ENCODE data around the gene PDCL2. TPM values are rescaled to one million over a fixed set of nuclear protein-coding genes. Genes with fewer than 3 reads are reported as not detected.

The PDCL2 gene
- total and polyA plus RNA-seq, 9 donors, result not detected

- Histone ChIP-seq H3K27ac (no peak overlapping the region), H3K4me1 (ENCODE audit: insufficient read depth) (no peaks in the 10 kb centered on the region), H3K27me3 (no peaks in the 10 kb centered on the region), H3K36me3 (no peaks in the 10 kb centered on the region), H3K9me3 (no peaks in the 10 kb centered on the region), H3K4me3 (no peak overlapping the region)
- intact Hi-C loops (cut with DNase I), result loop anchor here in 1 of 4 donors (10.0 kb wide), 1 partner anchor 199 kb away; the partner anchor contains the start of gene SRD5A3
- no peak for DNase-seq
- TF ChIP-seq EP300 (IDR thresholded peaks at IDR 0.05), result no peak
Observed at GRCh38 chr4:55543858-55544257, 48.2 kb downstream of the PDCL2 start.

GRCh38 chr4:55540271-55540670 lies 51.8 kb downstream of the PDCL2 start:
- Histone ChIP-seq H3K4me3 (no peak overlapping the region), H3K27ac (no peak overlapping the region), H3K27me3 (no peaks in the 10 kb centered on the region), H3K36me3 (no peaks in the 10 kb centered on the region), H3K9me3 (no peaks in the 10 kb centered on the region), H3K4me1 (ENCODE audit: insufficient read depth) (no peaks in the 10 kb centered on the region)
- TF ChIP-seq CTCF (IDR thresholded peaks at IDR 0.05) (no peak), POLR2A (IDR thresholded peaks at IDR 0.05) (no peak), EP300 (IDR thresholded peaks at IDR 0.05) (no peak)
- DNase-seq, result no peak
- 77 to 91% (median 84%) methylated on average over 3 of the region's 3 CpGs for WGBS, 3 donors
- intact Hi-C loops (cut with DNase I), result loop anchor here in 1 of 4 donors (10.0 kb wide), 1 partner anchor 195 kb away; the partner anchor contains the start of gene SRD5A3

DNA sequence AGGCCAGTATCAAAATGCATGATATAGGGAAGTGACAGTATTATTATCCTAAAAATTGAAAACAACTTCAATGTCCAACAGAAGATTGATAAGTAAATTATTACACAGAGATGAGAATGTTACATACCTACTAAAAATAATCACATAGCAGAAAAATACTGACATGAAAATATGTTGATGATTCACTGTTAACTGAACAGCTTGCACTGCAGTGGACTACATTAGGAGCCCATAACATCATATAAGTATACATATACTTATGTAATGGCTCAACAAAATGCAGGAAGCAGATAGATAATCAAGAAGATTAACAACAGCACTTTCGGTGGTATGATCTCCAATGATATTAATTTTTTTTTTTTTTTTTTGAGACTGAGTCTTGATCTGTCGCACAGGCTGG lies 52.4 kb downstream of the PDCL2 start:
- Histone ChIP-seq H3K4me3 (no peak overlapping the region), H3K9me3 (no peaks in the 10 kb centered on the region), H3K27me3 (no peaks in the 10 kb centered on the region), H3K4me1 (ENCODE audit: insufficient read depth) (no peaks in the 10 kb centered on the region), H3K36me3 (no peaks in the 10 kb centered on the region), H3K27ac (no peak overlapping the region)
- WGBS, 3 donors, result 90 to 97% (median 93%) methylated on average over 2 of the region's 2 CpGs
- intact Hi-C loops (cut with DNase I), result loop anchor here in 1 of 4 donors (10.0 kb wide), 1 partner anchor 195 kb away; the partner anchor contains the start of gene SRD5A3
- TF ChIP-seq CTCF (IDR thresholded peaks at IDR 0.05), result no peak
- TF ChIP-seq POLR2A (IDR thresholded peaks at IDR 0.05), result no peak
- no peak for TF ChIP-seq EP300 (IDR thresholded peaks at IDR 0.05)
- DNase-seq, result no peak

- Histone ChIP-seq H3K27ac (no peak overlapping the region), H3K4me3 (no peak overlapping the region), H3K27me3 (no peaks in the 10 kb centered on the region), H3K4me1 (ENCODE audit: insufficient read depth) (no peaks in the 10 kb centered on the region), H3K9me3 (no peaks in the 10 kb centered on the region), H3K36me3 (no peaks in the 10 kb centered on the region)
- DNase-seq, result no peak
- intact Hi-C loops (cut with DNase I), result no loop called here
- TF ChIP-seq POLR2A (IDR thresholded peaks at IDR 0.05) (no peak), EP300 (IDR thresholded peaks at IDR 0.05) (no peak), CTCF (IDR thresholded peaks at IDR 0.05) (no peak)
Observed at GRCh38 chr4:55538531-55538930, 53.5 kb downstream of the PDCL2 start.

DNA sequence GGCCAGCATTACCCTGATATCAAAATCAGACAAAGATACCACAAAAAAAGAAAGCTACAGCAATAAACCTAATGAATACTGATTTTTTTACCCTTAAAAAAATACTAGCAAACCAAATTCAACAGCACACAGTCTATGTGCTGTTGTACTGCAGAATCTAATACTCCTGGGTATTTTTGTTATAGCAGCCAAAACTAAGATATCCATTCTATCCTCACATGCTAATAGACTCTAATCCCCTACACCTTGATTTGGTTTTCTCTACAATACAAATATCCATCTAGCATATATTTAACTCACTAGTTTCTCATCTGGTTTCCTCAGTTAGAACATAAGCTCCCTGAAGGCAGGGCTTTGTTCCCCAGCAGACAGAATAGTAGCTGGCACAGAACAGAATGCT lies 57.7 kb downstream of the PDCL2 start:
- intact Hi-C loops (cut with DNase I), result no loop called here
- TF ChIP-seq POLR2A (IDR thresholded peaks at IDR 0.05), result no peak
- no peak for TF ChIP-seq EP300 (IDR thresholded peaks at IDR 0.05)

More for the DNA sequence above, 57.7 kb downstream of the PDCL2 start:
- Histone ChIP-seq H3K27ac (no peak overlapping the region), H3K4me3 (no peak overlapping the region), H3K36me3 (no peaks in the 10 kb centered on the region), H3K4me1 (ENCODE audit: insufficient read depth) (no peaks in the 10 kb centered on the region), H3K27me3 (no peaks in the 10 kb centered on the region), H3K9me3 (no peaks in the 10 kb centered on the region)
- DNase-seq, result no peak
